ENCODE results near the gene DCAF15. TPM values are rescaled to one million over a fixed set of nuclear protein-coding genes. Genes with fewer than 3 reads are reported as not detected.

Gene DCAF15
- total and polyA plus RNA-seq, 4 donors: 8.8 to 41.4 (median 23.5) TPM

DNA sequence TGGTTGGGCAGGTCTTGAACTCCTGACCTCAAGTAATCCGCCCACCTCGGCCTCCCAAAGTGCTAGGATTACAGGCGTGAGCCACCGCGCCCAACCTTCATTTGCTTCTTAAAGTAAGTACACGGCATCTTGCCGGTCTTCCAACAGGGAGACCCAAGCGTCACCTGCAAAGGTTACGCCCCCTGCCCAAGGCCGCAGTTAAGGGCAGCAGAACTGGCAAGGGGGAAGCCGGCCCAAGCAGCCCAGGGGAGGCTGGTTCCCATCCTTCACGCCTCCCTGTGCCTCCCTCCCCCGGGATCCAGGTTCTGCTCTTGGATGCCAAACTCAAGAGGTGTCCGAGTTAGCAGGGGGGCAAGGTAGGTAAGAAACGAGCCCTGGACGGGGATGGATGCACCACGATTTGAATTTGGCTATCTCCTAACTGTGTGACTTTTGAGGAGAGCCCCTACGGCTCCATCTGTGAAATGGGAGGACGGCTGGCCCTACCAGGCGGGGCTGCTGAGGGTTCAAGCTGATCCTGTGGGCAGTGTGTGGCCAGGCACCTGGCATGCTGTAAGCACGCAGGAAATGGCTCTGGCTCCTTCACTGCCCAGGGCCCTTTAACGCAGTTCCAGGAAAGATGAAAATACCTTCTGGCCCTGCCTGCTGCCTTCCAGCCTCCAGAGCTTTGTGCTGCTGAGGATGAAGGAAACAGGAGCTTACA, 44.8 kb downstream of the DCAF15 start:
- 92 to 95% methylated on average over 22 of the region's 22 CpGs for WGBS, 2 donors
- Histone ChIP-seq H3K4me1 (ENCODE audit: control insufficient read depth in 1 of 2, insufficient read depth in 2 of 2, low read length in 2 of 2) (no peaks in the 10 kb centered on the region), H3K27me3 (ENCODE audit: control insufficient read depth in 1 of 2, insufficient read depth in 2 of 2, low read length in 1 of 2) (no peaks in the 10 kb centered on the region), H3K9me3 (ENCODE audit: control insufficient read depth, low read length) (no peaks in the 10 kb centered on the region), H3K4me3 (ENCODE audit: low read length in 2 of 2) (no peak overlapping the region), H3K36me3 (ENCODE audit: control insufficient read depth in 1 of 2, insufficient read depth in 2 of 2, low read length in 1 of 2) (no peaks in the 10 kb centered on the region), H3K27ac (ENCODE audit: low read depth in 1 of 2, low read length in 2 of 2) (no peak overlapping the region)
- DNase-seq: peak; percentile 33 to 55
- intact Hi-C loops (cut with DNase I): no loop called here
- ATAC-seq (ENCODE audit: low FRiP score): no peak

DNA sequence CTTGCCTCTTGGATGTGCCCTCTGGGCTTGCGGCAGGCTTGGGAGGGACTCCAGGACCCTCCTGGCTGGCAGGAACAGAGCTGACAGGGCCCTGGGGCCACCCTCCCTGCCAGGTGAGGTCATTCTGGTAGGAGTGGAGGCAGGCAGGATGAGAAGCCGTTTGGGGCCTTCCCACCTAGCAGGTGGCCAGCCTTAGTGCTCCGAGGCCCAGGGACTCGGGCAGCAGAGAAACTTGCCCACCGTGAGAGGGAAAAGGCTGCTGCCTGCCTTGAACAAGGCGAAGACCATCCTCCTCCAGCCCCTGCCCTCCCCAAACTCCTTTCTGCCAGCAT, 45.3 kb downstream of the DCAF15 start:
- Histone ChIP-seq H3K27me3 (ENCODE audit: control insufficient read depth in 1 of 2, insufficient read depth in 2 of 2, low read length in 1 of 2) (no peaks in the 10 kb centered on the region), H3K27ac (ENCODE audit: low read depth in 1 of 2, low read length in 2 of 2) (no peak overlapping the region), H3K4me1 (ENCODE audit: control insufficient read depth in 1 of 2, insufficient read depth in 2 of 2, low read length in 2 of 2) (no peaks in the 10 kb centered on the region), H3K9me3 (ENCODE audit: control insufficient read depth, low read length) (no peaks in the 10 kb centered on the region), H3K36me3 (ENCODE audit: control insufficient read depth in 1 of 2, insufficient read depth in 2 of 2, low read length in 1 of 2) (no peaks in the 10 kb centered on the region), H3K4me3 (ENCODE audit: low read length in 2 of 2) (no peak overlapping the region)
- intact Hi-C loops (cut with DNase I): no loop called here
- ATAC-seq (ENCODE audit: low FRiP score) (no peak), DNase-seq (peak; percentile 30 to 53)
- WGBS, 2 donors: 92 to 95% methylated on average over 6 of the region's 6 CpGs

DNA sequence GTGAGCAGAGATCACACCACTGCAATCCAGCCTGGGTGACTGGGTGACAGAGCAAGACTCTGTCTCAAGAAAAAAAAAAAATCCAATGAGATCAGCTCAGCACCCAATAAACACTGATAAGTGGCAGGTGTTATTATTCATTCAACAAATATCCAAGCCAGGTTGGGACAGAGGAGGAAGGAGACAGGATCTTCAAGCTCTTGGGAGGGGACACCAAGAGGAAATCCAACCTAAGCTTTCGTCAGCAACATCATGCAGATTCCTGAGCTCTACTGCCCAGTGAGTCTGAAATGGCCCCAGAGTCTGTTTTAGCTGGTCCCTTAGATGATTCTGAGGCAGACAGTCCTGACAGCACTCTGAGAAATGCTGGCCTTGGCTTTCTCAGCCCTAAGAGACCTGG, 46.1 kb downstream of the DCAF15 start:
- no peaks in the 10 kb centered on the region for H3K9me3 ChIP-seq (ENCODE audit: control insufficient read depth, low read length)
- DNase-seq (peak in 1 of 2 donors; percentile 2), ATAC-seq (ENCODE audit: low FRiP score) (no peak)
- no peak overlapping the region for H3K4me3 ChIP-seq (ENCODE audit: low read length in 2 of 2)
- H3K27me3 ChIP-seq (ENCODE audit: control insufficient read depth in 1 of 2, insufficient read depth in 2 of 2, low read length in 1 of 2): no peaks in the 10 kb centered on the region
- H3K4me1 ChIP-seq (ENCODE audit: control insufficient read depth in 1 of 2, insufficient read depth in 2 of 2, low read length in 2 of 2): no peaks in the 10 kb centered on the region
- no peak overlapping the region for H3K27ac ChIP-seq (ENCODE audit: low read depth in 1 of 2, low read length in 2 of 2)
- WGBS, 2 donors: 95 to 97% methylated on average over 1 of the region's 1 CpG
- intact Hi-C loops (cut with DNase I): no loop called here
- H3K36me3 ChIP-seq (ENCODE audit: control insufficient read depth in 1 of 2, insufficient read depth in 2 of 2, low read length in 1 of 2): no peaks in the 10 kb centered on the region

DNA sequence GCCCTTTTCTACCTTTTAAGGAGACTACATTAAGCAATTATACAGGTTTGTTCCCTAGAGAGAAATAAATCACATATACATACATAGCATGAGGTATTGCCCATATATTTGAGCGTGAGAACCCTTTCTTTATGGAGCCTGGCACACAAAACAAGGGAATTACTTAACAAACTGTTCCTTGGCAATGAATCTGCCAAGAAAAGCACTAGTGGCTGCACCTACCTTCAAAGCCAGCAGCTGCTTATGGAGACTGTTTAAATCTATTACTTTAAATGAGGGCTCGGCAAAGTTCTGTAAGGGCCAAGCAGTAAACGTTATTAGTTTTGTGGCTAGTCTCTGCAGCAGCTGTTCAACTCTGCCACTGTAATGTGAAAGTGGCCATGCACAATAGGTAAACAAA, 46.8 kb downstream of the DCAF15 start:
- no peaks in the 10 kb centered on the region for H3K27me3 ChIP-seq (ENCODE audit: control insufficient read depth in 1 of 2, insufficient read depth in 2 of 2, low read length in 1 of 2)
- intact Hi-C loops (cut with DNase I): no loop called here
- no peak for ATAC-seq (ENCODE audit: low FRiP score)
- H3K36me3 ChIP-seq (ENCODE audit: control insufficient read depth in 1 of 2, insufficient read depth in 2 of 2, low read length in 1 of 2): no peaks in the 10 kb centered on the region
- H3K9me3 ChIP-seq (ENCODE audit: control insufficient read depth, low read length): no peaks in the 10 kb centered on the region
- no peak overlapping the region for H3K27ac ChIP-seq (ENCODE audit: low read depth in 1 of 2, low read length in 2 of 2)
- H3K4me3 ChIP-seq (ENCODE audit: low read length in 2 of 2): no peak overlapping the region
- WGBS, 2 donors: 98 to 99% methylated on average over 3 of the region's 3 CpGs
- DNase-seq: no peak
- no peaks in the 10 kb centered on the region for H3K4me1 ChIP-seq (ENCODE audit: control insufficient read depth in 1 of 2, insufficient read depth in 2 of 2, low read length in 2 of 2)

DNA sequence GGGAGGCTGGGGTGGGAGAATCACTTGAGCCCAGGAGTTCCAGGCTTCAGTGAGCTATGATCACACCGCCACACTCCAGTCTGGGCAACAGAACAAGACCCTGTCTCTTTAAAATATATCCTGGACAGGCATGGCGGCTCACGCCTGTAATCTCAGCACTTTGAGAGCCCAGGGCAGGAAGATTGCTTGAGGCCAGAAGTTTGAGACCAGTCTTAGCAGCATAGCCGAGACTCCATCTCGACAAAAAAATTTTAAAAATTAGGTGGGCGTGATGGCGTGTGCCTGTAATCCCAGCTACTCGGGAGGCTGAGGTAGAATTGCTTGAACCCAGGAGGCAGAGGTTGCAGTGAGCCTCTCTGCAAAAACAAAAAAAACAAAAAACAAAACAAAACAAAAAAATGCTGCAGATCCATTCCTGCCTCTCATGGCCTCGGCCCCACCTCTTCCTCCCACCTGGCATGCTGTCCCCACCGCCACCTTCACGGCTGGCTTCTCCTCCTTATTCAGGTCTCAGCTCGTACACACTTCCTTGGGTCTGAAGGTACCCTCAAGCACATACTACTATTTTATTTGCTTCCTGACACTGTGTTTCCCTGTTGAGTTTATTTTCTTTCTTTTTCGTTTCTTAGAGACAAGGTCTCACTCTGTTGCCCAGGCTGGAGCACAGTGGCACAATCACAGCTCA, 48.5 kb downstream of the DCAF15 start:
- no peaks in the 10 kb centered on the region for H3K4me1 ChIP-seq (ENCODE audit: control insufficient read depth in 1 of 2, insufficient read depth in 2 of 2, low read length in 2 of 2)
- intact Hi-C loops (cut with DNase I): loop anchor here (5.0 to 10.0 kb wide), 2 partner anchors 46 to 49 kb away; partner anchors contain the start of gene DCAF15 (in 2 of the 2)
- 85 to 86% methylated on average over 13 of the region's 13 CpGs for WGBS, 2 donors
- H3K27ac ChIP-seq (ENCODE audit: low read depth in 1 of 2, low read length in 2 of 2): no peak overlapping the region
- no peaks in the 10 kb centered on the region for H3K36me3 ChIP-seq (ENCODE audit: control insufficient read depth in 1 of 2, insufficient read depth in 2 of 2, low read length in 1 of 2)
- H3K27me3 ChIP-seq (ENCODE audit: control insufficient read depth in 1 of 2, insufficient read depth in 2 of 2, low read length in 1 of 2): no peaks in the 10 kb centered on the region
- no peak overlapping the region for H3K4me3 ChIP-seq (ENCODE audit: low read length in 2 of 2)
- no peak for ATAC-seq (ENCODE audit: low FRiP score)
- DNase-seq: peak in 1 of 2 donors; percentile 50
- no peaks in the 10 kb centered on the region for H3K9me3 ChIP-seq (ENCODE audit: control insufficient read depth, low read length)

DNA sequence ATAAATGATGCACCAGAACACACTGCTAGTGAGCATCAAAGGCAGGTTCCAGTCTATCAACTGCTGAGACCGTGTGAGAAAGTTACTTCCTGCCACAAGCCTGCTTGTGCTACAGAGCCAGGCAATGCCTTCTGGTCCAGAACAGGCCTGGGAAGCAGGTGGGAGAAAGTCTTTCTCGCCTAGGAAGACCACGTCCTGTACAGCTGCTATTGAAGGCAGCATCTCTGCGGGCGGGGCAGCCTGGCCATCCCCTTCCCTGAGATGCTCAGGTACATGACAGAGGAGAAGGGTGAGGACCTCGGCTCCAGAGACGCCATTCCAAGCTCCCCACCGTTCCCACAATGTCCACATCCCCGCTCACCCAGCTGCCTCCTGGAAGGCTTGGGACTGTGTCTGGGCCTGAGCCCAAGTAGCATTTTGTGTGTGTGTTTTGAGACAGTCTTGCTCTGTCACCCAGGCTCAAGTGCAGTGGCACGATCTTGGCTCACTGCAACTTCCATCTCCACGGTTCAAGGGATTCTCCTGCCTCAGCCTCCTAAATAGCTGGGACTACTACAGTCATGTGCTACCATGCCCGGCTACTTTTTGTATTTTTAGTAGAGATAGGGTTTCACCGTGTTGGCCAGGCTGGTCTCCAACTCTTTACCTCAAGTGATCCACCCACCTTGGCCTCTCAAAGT, 50.4 kb downstream of the DCAF15 start:
- no peaks in the 10 kb centered on the region for H3K4me1 ChIP-seq (ENCODE audit: control insufficient read depth in 1 of 2, insufficient read depth in 2 of 2, low read length in 2 of 2)
- DNase-seq (peak; percentile 49 to 61), ATAC-seq (ENCODE audit: low FRiP score) (no peak)
- intact Hi-C loops (cut with DNase I): loop anchor here (5.0 to 10.0 kb wide), 2 partner anchors 48 to 50 kb away; partner anchors contain the start of gene DCAF15 (in 2 of the 2)
- no peaks in the 10 kb centered on the region for H3K36me3 ChIP-seq (ENCODE audit: control insufficient read depth in 1 of 2, insufficient read depth in 2 of 2, low read length in 1 of 2)
- peak overlapping the region; percentile 45 to 55 for H3K27ac ChIP-seq (ENCODE audit: low read depth in 1 of 2, low read length in 2 of 2)
- H3K27me3 ChIP-seq (ENCODE audit: control insufficient read depth in 1 of 2, insufficient read depth in 2 of 2, low read length in 1 of 2): no peaks in the 10 kb centered on the region
- H3K9me3 ChIP-seq (ENCODE audit: control insufficient read depth, low read length): no peaks in the 10 kb centered on the region
- no peak overlapping the region for H3K4me3 ChIP-seq (ENCODE audit: low read length in 2 of 2)
- 40 to 42% methylated on average over 13 of the region's 13 CpGs for WGBS, 2 donors

DNA sequence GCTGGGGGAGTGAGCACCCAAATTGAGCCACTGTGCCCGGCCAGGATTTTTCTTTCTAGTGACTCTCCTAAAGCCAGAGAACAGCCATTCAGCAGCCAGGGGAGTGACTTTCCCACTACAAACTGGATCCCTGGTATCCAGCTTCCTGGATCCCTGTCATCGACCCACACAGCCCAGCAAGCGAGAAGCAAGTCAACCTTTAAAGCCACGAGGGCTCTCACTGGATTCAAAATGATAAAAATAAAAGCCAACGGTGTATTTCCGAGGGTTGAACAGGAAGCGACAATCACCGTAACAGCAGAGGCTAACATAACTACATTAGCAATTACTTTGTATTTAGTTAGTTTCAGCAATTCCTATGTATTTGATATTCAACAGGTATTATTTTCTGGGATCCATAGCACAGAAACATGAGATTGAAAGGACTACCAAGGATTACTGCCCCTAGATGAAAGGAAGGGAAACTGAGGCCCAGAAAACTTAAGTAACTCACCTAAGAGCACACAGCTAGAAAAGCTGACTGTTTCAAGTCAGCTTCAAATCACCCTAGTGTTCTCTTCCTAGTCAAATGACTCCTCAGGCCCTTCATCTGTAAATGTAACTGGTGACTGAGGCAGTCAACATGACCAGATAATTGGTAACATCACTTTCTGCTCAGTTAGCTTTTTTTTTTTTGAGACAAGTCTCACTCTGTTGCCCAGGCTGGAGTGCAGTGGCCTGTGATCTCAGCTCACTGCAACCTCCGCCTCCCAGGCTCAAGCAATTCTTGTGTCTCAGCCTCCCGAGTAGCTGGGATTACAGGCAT, 51.1 kb downstream of the DCAF15 start:
- H3K9me3 ChIP-seq (ENCODE audit: control insufficient read depth, low read length): no peaks in the 10 kb centered on the region
- no peaks in the 10 kb centered on the region for H3K4me1 ChIP-seq (ENCODE audit: control insufficient read depth in 1 of 2, insufficient read depth in 2 of 2, low read length in 2 of 2)
- no peaks in the 10 kb centered on the region for H3K36me3 ChIP-seq (ENCODE audit: control insufficient read depth in 1 of 2, insufficient read depth in 2 of 2, low read length in 1 of 2)
- WGBS, 2 donors: 28 to 36% methylated on average over 10 of the region's 10 CpGs
- intact Hi-C loops (cut with DNase I): loop anchor here (5.0 to 10.0 kb wide), 2 partner anchors 49 to 51 kb away; partner anchors contain the start of gene DCAF15 (in 2 of the 2)
- no peaks in the 10 kb centered on the region for H3K27me3 ChIP-seq (ENCODE audit: control insufficient read depth in 1 of 2, insufficient read depth in 2 of 2, low read length in 1 of 2)
- DNase-seq (peak; percentile 37 to 46), ATAC-seq (ENCODE audit: low FRiP score) (no peak)
- peak overlapping the region in 1 of 2 donors; percentile 55 for H3K27ac ChIP-seq (ENCODE audit: low read depth in 1 of 2, low read length in 2 of 2)
- H3K4me3 ChIP-seq (ENCODE audit: low read length in 2 of 2): no peak overlapping the region

DNA sequence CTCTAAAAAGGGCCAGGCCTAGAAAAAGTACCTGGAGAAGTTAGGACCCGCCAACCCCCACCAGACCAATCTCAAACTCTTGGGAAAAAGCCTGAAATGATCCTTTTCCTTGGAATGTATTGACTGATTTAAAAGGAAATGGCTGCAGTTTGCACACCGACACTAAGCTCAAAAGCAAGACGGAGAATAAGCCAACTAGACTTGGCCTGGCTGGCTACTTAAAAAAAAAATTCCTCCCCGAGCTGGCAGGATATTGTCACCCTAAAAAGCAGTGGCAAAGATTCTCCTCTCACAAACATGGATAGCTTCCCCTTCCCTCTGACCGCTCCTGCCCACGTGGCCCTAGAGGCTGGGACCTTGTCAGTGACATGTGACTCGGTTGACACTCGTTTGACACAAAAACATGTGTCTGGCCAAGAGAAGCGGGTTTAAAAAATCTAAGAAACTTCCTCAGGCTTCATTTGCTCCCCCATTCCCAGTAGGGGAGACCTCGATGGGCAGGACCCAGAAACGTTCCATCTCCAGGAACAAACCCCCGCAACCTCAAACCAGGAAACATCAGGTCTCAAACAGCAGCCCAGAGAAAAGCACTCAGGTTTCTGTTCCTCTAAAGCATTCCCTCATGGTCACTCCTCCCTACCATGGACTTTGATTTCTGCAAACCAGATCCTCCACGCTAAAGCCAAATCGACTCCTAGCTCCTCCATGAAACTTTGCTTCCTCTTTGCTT, 52.5 kb downstream of the DCAF15 start:
- DNase-seq (peak; percentile 85 to 88), ATAC-seq (ENCODE audit: low FRiP score) (no peak)
- WGBS, 2 donors: 3 to 4% methylated on average over 14 of the region's 14 CpGs
- no peaks in the 10 kb centered on the region for H3K4me1 ChIP-seq (ENCODE audit: control insufficient read depth in 1 of 2, insufficient read depth in 2 of 2, low read length in 2 of 2)
- intact Hi-C loops (cut with DNase I): loop anchor here (5.0 to 10.0 kb wide), 2 partner anchors 50 to 52 kb away; partner anchors contain the start of gene DCAF15 (in 2 of the 2)
- H3K36me3 ChIP-seq (ENCODE audit: control insufficient read depth in 1 of 2, insufficient read depth in 2 of 2, low read length in 1 of 2): no peaks in the 10 kb centered on the region
- no peak overlapping the region for H3K4me3 ChIP-seq (ENCODE audit: low read length in 2 of 2)
- peak overlapping the region in 1 of 2 donors; percentile 85 for H3K27ac ChIP-seq (ENCODE audit: low read depth in 1 of 2, low read length in 2 of 2)
- no peaks in the 10 kb centered on the region for H3K9me3 ChIP-seq (ENCODE audit: control insufficient read depth, low read length)
- H3K27me3 ChIP-seq (ENCODE audit: control insufficient read depth in 1 of 2, insufficient read depth in 2 of 2, low read length in 1 of 2): no peaks in the 10 kb centered on the region

Data from aorta (tissue), 5 donors.